K562 (cell line): ENCODE data around the gene SUPT5H. TPM values are rescaled to one million over a fixed set of nuclear protein-coding genes. Genes with fewer than 3 reads are reported as not detected.

Source experiments
- CBX3 ChIP-seq, 2 experiments: IDR thresholded peaks; 1 replicate in 1 of 2; 2 replicates in 1 of 2; pipeline ENCODE4 v1.6.1; 2012; ENCODE audit warnings: inconsistent platforms in 2 of 2, low read length in 2 of 2, borderline replicate concordance in 1 of 2, control low read depth in 1 of 2
- COPS2 ChIP-seq: fragments of 450-650 bp; conservative IDR thresholded peaks from 2 replicates; pipeline ENCODE4 v1.6.1; 2016; ENCODE audit warnings: mild to moderate bottlenecking, moderate library complexity
- EHMT2 ChIP-seq: fragments of 450-650 bp; IDR thresholded peaks from 2 replicates; pipeline ENCODE4 v1.6.1; 2018; ENCODE audit warnings: antibody characterized with exemption
- ELF2 ChIP-seq: fragments of 250-450 bp; sonication (Bioruptor Pico); IDR thresholded peaks from 2 replicates; pipeline ENCODE4 v1.5.0; 2021; ENCODE audit warnings: mild to moderate bottlenecking
- ETS2 ChIP-seq: IDR thresholded peaks from 2 replicates; pipeline ENCODE4 v1.6.1; 2016; ENCODE audit warnings: borderline replicate concordance, missing genetic modification characterization, mild to moderate bottlenecking, moderate library complexity, missing compliant biosample characterization; ENCODE audit not compliant: poor library complexity, severe bottlenecking
- FOSL1 ChIP-seq: fragments of 200-800 bp; sonication (Bioruptor generic); conservative IDR thresholded peaks from 2 replicates; pipeline ENCODE4 v1.6.1; 2016; ENCODE audit warnings: missing genetic modification characterization, missing compliant biosample characterization
- GATAD2B ChIP-seq: fragments of 450-650 bp; IDR thresholded peaks from 2 replicates; pipeline ENCODE4 v1.6.1; 2017; ENCODE audit warnings: mild to moderate bottlenecking, borderline replicate concordance
- KHSRP ChIP-seq: fragments of 450-650 bp; IDR thresholded peaks from 2 replicates; pipeline ENCODE4 v1.6.1; 2017
- MXD1 ChIP-seq: fragments of 250-450 bp; sonication (Bioruptor Pico); IDR thresholded peaks from 2 replicates; pipeline ENCODE4 v1.8.0; 2021; ENCODE audit warnings: borderline replicate concordance, mild to moderate bottlenecking, moderate library complexity; ENCODE audit not compliant: poor library complexity, severe bottlenecking
- MXI1 ChIP-seq: IDR thresholded peaks from 2 replicates; pipeline ENCODE4 v1.6.1; 2011; ENCODE audit warnings: low read depth, mild to moderate bottlenecking, improper control_type of control experiment, low read length
- SOX6 ChIP-seq: fragments of 450-650 bp; IDR thresholded peaks from 2 replicates; pipeline ENCODE4 v1.6.1; 2014; ENCODE audit warnings: mild to moderate bottlenecking
- ZEB2 ChIP-seq: fragments of 450-650 bp; IDR thresholded peaks from 2 replicates; pipeline ENCODE4 v1.6.1; 2016
- ZNF12 ChIP-seq: sonication (generic); formaldehyde crosslinking; IDR thresholded peaks from 2 replicates; pipeline ENCODE4 v1.4.0; 2020; ENCODE audit warnings: mild to moderate bottlenecking, missing genetic modification reagents
- ZNF224 ChIP-seq: sonication (generic); formaldehyde crosslinking; IDR thresholded peaks from 2 replicates; pipeline ENCODE4 v1.8.0; 2022; ENCODE audit warnings: mild to moderate bottlenecking, missing genetic modification reagents
- ZNF668 ChIP-seq: fragments of 250-450 bp; sonication (Bioruptor Pico); IDR thresholded peaks from 2 replicates; pipeline ENCODE4 v1.8.0; 2022; ENCODE audit warnings: mild to moderate bottlenecking, inconsistent platforms
- ZSCAN29 ChIP-seq: fragments of 450-650 bp; IDR thresholded peaks from 2 replicates; pipeline ENCODE4 v1.6.1; 2017
- polyA plus RNA-seq, 8 experiments: library from polyadenylated mRNA; depleted of rRNA in 4 of 8; stranded (reverse) in 5 of 8; unstranded in 3 of 8; fragments of >200 nt; fragmentation: Nextera tagmentation in 2 of 8; fragmentation: Illumina TruSeq in 1 of 8; extraction: Ambion mirVana in 2 of 8; extraction: Trizol in 1 of 8; gene quantifications; 2 replicates each; pipeline versions ENCODE4 v1.2.1 to v1.2.3, GENCODE V29; 2011 to 2014; ENCODE audit warnings: inconsistent platforms in 1 of 8, missing spikeins in 1 of 8
- total RNA-seq, 7 experiments: library from RNA; depleted of rRNA in 6 of 7; stranded (reverse); fragments of >200 nt in 6 of 7; fragmentation: Illumina TruSeq in 2 of 7; extraction: Trizol in 2 of 7; gene quantifications; 2 replicates each; pipeline versions ENCODE4 v1.2.1 to v1.2.3, GENCODE V29; 2011 to 2021; ENCODE audit warnings: low replicate concordance in 1 of 7
- TF ChIP-seq, protein P1 (sequence below): fragments of 250-450 bp; sonication (Bioruptor Pico); IDR thresholded peaks from 2 replicates; pipeline ENCODE4 v1.8.0; 2022; ENCODE audit warnings: moderate library complexity, mild to moderate bottlenecking, inconsistent platforms
- TF ChIP-seq, protein P2 (sequence below): sonication (generic); formaldehyde crosslinking; IDR thresholded peaks from 2 replicates; pipeline ENCODE4 v1.8.1; 2023; ENCODE audit warnings: mild to moderate bottlenecking, missing genetic modification reagents
- TF ChIP-seq, protein P3 (sequence below), 2 experiments: fragments of 250-450 bp in 1 of 2; fragments of 450-650 bp in 1 of 2; sonication (Bioruptor Pico) in 1 of 2; IDR thresholded peaks; 2 replicates each; pipeline versions ENCODE4 v1.6.1 to v1.8.0; 2016 to 2021; ENCODE audit warnings: mild to moderate bottlenecking in 2 of 2, moderate library complexity in 2 of 2, missing compliant biosample characterization in 1 of 2, missing genetic modification characterization in 1 of 2

Gene SUPT5H
- total and polyA plus RNA-seq, 9 of the 15 experiments (the other 6 are each of a cell fraction or from before 2014, with no cell fraction given), result 13.3 to 85.9 (median 35.9) TPM

DNA sequence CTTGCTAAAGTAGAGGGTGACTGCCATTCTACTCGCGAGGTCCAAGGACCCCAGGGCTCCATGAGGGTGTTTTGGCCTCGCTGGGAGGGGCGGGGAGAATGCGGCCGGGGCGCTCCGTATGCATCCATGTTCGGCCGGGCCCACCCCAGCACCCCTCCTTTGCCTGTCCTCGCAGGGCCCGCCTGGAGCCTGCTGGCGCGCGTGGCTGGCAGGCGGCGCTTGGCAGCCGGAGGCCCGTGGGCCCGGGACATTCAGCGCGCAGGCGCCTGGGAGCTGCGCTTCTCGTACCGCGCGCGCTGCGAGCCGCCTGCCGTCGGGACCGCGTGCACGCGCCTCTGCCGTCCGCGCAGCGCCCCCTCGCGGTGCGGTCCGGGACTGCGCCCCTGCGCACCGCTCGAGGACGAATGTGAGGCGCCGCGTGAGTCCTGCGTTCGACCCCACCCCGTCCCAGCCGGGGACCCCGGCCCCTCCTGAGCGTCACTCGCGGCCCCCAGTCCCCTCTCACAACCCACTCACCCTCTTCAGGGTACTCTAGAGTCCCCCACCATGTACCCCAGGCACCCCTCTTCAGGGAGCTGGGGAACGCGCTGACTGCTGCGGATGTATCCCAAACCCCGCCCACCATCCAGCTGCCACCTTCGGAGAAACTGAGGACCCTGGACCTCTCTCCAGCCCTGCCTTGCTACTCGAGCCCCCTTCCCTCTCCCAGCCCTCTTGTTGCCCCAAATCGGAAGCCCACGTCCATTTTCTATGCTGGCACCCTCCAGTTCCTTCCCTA, 57.4 kb downstream of the SUPT5H start (continued):
- TF ChIP-seq, protein P1, sequence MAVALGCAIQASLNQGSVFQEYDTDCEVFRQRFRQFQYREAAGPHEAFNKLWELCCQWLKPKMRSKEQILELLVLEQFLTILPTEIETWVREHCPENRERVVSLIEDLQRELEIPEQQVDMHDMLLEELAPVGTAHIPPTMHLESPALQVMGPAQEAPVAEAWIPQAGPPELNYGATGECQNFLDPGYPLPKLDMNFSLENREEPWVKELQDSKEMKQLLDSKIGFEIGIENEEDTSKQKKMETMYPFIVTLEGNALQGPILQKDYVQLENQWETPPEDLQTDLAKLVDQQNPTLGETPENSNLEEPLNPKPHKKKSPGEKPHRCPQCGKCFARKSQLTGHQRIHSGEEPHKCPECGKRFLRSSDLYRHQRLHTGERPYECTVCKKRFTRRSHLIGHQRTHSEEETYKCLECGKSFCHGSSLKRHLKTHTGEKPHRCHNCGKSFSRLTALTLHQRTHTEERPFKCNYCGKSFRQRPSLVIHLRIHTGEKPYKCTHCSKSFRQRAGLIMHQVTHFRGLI, result no peak
- TF ChIP-seq GATAD2B (peak; percentile 79; the same call in 1 of the 2 replicates), EHMT2 (no peak), MXD1 (CRISPR knock-in tag) (no peak), CBX3 (IDR thresholded peaks at IDR 0.05; ENCODE audit: borderline replicate concordance in 1 of 2, low read length in 2 of 2) (peak in 1 of 2 experiments; percentile 83; a peak in 2 of 3 replicates), ELF2 (CRISPR knock-in tag) (0 out of 2 replicates have a peak, but pooled peaks have one; percentile 18), ZEB2 (no peak), ZNF12 (CRISPR knock-in tag) (peak; percentile 87; the same call in 1 of the 2 replicates), COPS2 (no peak), SOX6 (0 out of 2 replicates have a peak, but pooled peaks have one; percentile 33), KHSRP (no peak), MXI1 (0 out of 2 replicates have a peak, but pooled peaks have one; percentile 7), FOSL1 (peak; percentile 25; the same call in 1 of the 2 replicates), ZSCAN29 (no peak), ETS2 (no peak), ZNF224 (CRISPR knock-in tag) (peak; percentile 97), ZNF668 (CRISPR knock-in tag) (no peak)
- TF ChIP-seq, protein P2, sequence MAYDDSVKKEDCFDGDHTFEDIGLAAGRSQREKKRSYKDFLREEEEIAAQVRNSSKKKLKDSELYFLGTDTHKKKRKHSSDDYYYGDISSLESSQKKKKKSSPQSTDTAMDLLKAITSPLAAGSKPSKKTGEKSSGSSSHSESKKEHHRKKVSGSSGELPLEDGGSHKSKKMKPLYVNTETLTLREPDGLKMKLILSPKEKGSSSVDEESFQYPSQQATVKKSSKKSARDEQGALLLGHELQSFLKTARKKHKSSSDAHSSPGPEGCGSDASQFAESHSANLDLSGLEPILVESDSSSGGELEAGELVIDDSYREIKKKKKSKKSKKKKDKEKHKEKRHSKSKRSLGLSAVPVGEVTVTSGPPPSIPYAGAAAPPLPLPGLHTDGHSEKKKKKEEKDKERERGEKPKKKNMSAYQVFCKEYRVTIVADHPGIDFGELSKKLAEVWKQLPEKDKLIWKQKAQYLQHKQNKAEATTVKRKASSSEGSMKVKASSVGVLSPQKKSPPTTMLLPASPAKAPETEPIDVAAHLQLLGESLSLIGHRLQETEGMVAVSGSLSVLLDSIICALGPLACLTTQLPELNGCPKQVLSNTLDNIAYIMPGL (CRISPR knock-in tag), result peak; percentile 100
- TF ChIP-seq, protein P3, sequence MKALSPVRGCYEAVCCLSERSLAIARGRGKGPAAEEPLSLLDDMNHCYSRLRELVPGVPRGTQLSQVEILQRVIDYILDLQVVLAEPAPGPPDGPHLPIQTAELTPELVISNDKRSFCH (CRISPR knock-in tag; IDR thresholded peaks at IDR 0.05), result no peak
- TF ChIP-seq, protein P3 (tag; IDR thresholded peaks at IDR 0.05), result peak; percentile 89
